ENCODE measurements around the gene GNAT1. TPM values are rescaled to one million over a fixed set of nuclear protein-coding genes. Genes with fewer than 3 reads are reported as not detected.

GNAT1 gene
- polyA plus RNA-seq, 2 of the 4 experiments (the other 2 are of a cell fraction) = not detected

- Histone ChIP-seq H3K4me2 (no peak overlapping the region), H3K9me3 (no peaks in the 10 kb centered on the region), H3K27ac (no peak overlapping the region), H3K4me1 (peaks cover 6% of the 10 kb centered on the region; the same call in 1 of the 3 replicates), H3K4me3 (no peak overlapping the region)
- FAIRE-seq (no peak), ATAC-seq (no peak), DNase-seq (ENCODE audit: low read depth in 1 of 2, low spot score in 1 of 2) (no peak)
- 86% methylated on average over 8 of the region's 21 CpGs for WGBS (ENCODE audit: missing lambda C conversion rate)
- TF ChIP-seq TP53 (CRISPR knock-in tag; IDR thresholded peaks at IDR 0.05) (no peak), ELK1 (IDR thresholded peaks at IDR 0.05; ENCODE audit: low read depth, low read length) (no peak), HDAC2 (IDR thresholded peaks at IDR 0.05) (no peak), HEYL (CRISPR knock-in tag; IDR thresholded peaks at IDR 0.05) (no peak), MAX (IDR thresholded peaks at IDR 0.05) (no peak), CTCF (IDR thresholded peaks at IDR 0.05) (no peak)
- ChIA-PET CTCF (interaction anchor here (0.6 to 18.7 kb wide), 9 partner anchors 10 to 439 kb away, joined by 3 to 240 read pairs (median 3); no protein-coding TSS in a partner anchor), POLR2A (interaction anchor here (0.9 kb wide), 1 partner anchor 12 kb away, joined by 3 read pairs; no protein-coding TSS in a partner anchor)
Observed at GRCh38 chr3:50184242-50184978, 7.0 kb upstream of the GNAT1 start.

GRCh38 chr3:50185230-50185629 is 6.2 kb upstream of the GNAT1 start:
- TF ChIP-seq PBX3 (IDR thresholded peaks at IDR 0.05) (no peak), GATA3 (IDR thresholded peaks at IDR 0.05; ENCODE audit: borderline replicate concordance) (no peak), RARB (CRISPR knock-in tag; IDR thresholded peaks at IDR 0.05) (no peak), RNF2 (IDR thresholded peaks at IDR 0.05; ENCODE audit: borderline replicate concordance, low read depth) (no peak), EHMT2 (IDR thresholded peaks at IDR 0.05; ENCODE audit: low read depth) (no peak), MAFK (IDR thresholded peaks at IDR 0.05; ENCODE audit: partially characterized antibody) (no peak), FOSL2 (IDR thresholded peaks at IDR 0.05) (no peak), FOSL2 (CRISPR knock-in tag; IDR thresholded peaks at IDR 0.05) (no peak), EHF (CRISPR knock-in tag; IDR thresholded peaks at IDR 0.05) (no peak), HES2 (IDR thresholded peaks at IDR 0.05) (no peak), TP53 (CRISPR knock-in tag; IDR thresholded peaks at IDR 0.05) (no peak), CEBPB (IDR thresholded peaks at IDR 0.05) (no peak), MAX (IDR thresholded peaks at IDR 0.05) (no peak), ESRRA (IDR thresholded peaks at IDR 0.05; ENCODE audit: borderline replicate concordance, low read length) (no peak)
- FAIRE-seq (no peak), DNase-seq (ENCODE audit: low read depth in 1 of 2, low spot score in 1 of 2) (no peak), ATAC-seq (no peak)
- Histone ChIP-seq H3K4me3 (no peak overlapping the region), H3K9me3 (no peaks in the 10 kb centered on the region), H3K4me1 (no peaks in the 10 kb centered on the region), H3K4me2 (no peak overlapping the region), H3K27ac (no peak overlapping the region)
- CTCF ChIA-PET = interaction anchor here (1.1 to 18.7 kb wide), 4 partner anchors 33 to 63 kb away, joined by 3 to 550 read pairs (median 122); no protein-coding TSS in a partner anchor
- POLR2A ChIA-PET = no interaction called here
- 100% methylated on average over 3 of the region's 4 CpGs for WGBS (ENCODE audit: missing lambda C conversion rate)
